Subcutaneous adipose tissue (tissue), 4 donors: Measurements from ENCODE around the gene HSD17B13. TPM values are rescaled to one million over a fixed set of nuclear protein-coding genes. Genes with fewer than 3 reads are reported as not detected.

Experiments used
- total RNA-seq, 4 donors: library from RNA; depleted of rRNA; stranded (reverse); fragments of >200 nt; gene quantifications; one replicate each; pipeline ENCODE4 v1.1.0, GENCODE V29; 2016
- TF ChIP-seq, protein P1 (sequence below): fragments of 450-650 bp; IDR thresholded peaks from one replicate; pipeline ENCODE4 v1.5.1; 2016; ENCODE audit warnings: low read depth, mild to moderate bottlenecking, control low read depth, antibody characterized with exemption, moderate library complexity

The HSD17B13 gene
- total RNA-seq, 4 donors from 2014 or later: 1.4 to 11.9 (median 4.9) TPM

DNA sequence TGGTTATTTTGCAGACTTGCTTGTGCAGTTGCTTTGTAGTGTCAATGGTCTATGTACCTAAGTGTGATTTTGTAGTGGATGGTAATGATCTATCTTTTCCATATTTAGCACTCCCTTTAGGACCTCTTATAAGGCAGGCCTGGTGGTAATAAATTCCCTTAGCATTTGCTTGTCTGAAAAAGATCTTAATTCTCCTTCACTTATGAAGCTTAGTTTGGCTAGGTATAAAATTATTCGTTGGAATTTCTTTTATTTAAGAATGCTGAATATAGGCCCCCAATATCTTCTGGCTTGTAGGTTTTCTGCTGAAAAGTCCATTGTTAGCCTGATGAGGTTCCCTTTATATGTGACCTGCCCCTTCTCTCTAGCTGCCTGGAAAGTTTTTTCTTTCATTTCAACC, 10.6 kb upstream of the HSD17B13 start:
- TF ChIP-seq, protein P1, sequence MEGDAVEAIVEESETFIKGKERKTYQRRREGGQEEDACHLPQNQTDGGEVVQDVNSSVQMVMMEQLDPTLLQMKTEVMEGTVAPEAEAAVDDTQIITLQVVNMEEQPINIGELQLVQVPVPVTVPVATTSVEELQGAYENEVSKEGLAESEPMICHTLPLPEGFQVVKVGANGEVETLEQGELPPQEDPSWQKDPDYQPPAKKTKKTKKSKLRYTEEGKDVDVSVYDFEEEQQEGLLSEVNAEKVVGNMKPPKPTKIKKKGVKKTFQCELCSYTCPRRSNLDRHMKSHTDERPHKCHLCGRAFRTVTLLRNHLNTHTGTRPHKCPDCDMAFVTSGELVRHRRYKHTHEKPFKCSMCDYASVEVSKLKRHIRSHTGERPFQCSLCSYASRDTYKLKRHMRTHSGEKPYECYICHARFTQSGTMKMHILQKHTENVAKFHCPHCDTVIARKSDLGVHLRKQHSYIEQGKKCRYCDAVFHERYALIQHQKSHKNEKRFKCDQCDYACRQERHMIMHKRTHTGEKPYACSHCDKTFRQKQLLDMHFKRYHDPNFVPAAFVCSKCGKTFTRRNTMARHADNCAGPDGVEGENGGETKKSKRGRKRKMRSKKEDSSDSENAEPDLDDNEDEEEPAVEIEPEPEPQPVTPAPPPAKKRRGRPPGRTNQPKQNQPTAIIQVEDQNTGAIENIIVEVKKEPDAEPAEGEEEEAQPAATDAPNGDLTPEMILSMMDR: no peak

- TF ChIP-seq, protein P1: no peak
Measured at GRCh38 chr4:87330761-87331160, 8.1 kb upstream of the HSD17B13 start.

DNA sequence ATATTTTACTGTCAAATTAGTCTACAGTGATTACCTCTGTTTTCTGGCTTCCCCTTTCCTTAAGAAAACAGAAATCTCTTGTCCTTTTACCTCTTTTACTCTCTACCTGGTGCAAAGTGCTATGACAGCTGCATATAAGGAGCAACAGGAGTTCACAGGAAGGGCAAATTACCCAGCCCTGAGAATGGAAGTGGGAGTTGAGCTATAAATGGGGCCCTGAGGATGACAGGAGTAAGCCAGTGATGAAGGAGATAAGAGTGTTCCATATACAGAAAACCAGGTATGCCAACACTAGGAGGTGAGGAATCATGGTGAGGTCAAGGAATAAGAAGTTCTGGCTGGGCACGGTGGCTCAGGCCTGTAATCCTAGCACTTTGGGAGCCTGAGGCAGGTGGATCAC, 4.5 kb upstream of the HSD17B13 start:
- TF ChIP-seq, protein P1: no peak

DNA sequence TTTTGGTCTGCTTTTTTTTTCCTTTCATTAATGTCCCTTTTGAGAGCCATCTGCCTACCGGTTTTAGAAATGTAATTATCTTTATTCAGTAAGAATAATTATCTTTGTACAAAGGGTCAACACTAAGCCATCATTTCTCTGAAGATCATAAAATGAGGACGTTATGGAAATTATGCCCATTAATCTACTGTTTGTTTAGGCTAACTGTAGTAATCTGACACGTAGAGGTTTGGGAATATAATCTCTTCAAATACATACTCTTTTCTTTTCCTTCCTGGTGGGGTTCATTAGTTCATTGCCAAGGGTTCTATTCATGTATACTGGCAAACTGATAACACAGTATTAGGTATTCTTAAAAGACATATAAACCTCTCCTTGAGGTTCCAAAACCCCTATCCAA, 3.8 kb upstream of the HSD17B13 start:
- TF ChIP-seq, protein P1: no peak

GRCh38 chr4:87321888-87322287, 794 bp downstream of the HSD17B13 start:
- TF ChIP-seq, protein P1: no peak

GRCh38 chr4:87317527-87317926, 5.2 kb downstream of the HSD17B13 start:
- TF ChIP-seq, protein P1: no peak

DNA sequence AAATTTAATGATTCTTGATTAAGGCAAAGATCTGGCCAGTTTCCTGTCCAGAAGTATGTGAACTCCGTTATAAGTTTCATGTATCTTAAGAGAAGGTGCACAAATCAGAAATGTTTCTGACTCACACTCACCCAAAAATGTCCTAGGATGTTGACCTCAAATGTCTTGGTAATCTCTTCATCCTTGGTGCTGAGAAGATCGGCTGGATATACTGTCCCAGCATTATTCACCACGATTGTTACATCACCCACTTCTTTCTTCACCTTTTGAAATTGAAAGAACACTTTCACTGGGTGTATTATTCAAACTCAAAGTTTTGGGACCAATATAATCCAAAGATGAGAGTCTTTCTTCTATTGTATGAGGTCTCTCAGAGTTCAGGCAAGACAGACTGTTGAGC, 5.7 kb downstream of the HSD17B13 start:
- TF ChIP-seq, protein P1: no peak
